ENCODE data around the gene NIF3L1. TPM values are rescaled to one million over a fixed set of nuclear protein-coding genes. Genes with fewer than 3 reads are reported as not detected.

NIF3L1 gene
- total and polyA plus RNA-seq, 2 of the 13 experiments (the other 11 are each of a cell fraction or from before 2014, with no cell fraction given): 67.9 to 75.2 TPM

DNA sequence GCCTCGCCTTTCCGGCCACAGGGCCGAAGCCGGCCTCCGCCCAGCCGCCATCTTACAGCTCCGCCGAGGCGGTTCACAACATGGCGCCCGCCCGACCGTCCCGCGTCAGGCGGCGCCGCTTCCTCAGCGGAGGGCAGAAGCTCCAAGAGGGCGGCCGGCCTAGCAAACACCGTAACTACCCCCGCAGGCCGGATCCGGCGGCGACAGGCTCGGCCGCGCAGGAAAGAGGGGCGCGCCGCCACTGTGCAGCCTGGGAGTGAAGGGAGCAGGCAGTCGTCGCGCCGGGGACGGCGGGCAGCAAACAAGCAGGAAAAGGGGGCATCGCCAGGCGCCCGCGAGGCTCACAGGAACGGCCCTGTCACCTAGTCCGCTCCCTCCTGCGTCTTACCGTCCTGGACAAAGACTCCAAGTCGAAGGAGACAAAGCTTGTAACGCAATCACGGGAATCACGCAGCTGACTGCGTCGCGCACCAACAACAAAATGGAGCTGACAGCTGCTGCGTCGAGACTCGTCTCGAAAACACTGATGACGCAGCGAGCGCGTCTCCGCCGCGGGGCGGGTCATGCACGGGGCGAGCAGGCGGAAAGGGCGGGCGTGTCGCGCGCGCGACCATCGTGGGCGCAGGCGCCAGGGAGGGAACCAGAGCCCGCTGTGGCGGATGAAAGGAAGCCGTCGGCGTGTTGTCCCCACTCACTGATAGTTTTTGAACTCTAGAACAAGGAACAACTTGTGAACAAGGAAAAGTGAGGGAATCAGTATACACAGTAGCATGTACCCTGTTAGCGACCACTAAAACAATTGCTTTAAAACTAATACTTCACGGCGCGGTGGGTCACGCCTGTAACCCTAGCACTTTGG lies 24.8 kb upstream of the NIF3L1 start, which contains the start of gene CLK1 (continued):
- no peak for TF ChIP-seq HMGA1 (CRISPR knock-in tag; conservative IDR thresholded peaks at IDR 0.05)
- TF ChIP-seq ZC3H4 (CRISPR knock-in tag; IDR thresholded peaks at IDR 0.05; ENCODE audit: borderline replicate concordance): peak; percentile 82
- peak; percentile 89 for TF ChIP-seq ZNF777 (CRISPR knock-in tag; IDR thresholded peaks at IDR 0.05)
- TF ChIP-seq HOXA5 (CRISPR knock-in tag; IDR thresholded peaks at IDR 0.05): peak; percentile 98
- TF ChIP-seq, protein P1, sequence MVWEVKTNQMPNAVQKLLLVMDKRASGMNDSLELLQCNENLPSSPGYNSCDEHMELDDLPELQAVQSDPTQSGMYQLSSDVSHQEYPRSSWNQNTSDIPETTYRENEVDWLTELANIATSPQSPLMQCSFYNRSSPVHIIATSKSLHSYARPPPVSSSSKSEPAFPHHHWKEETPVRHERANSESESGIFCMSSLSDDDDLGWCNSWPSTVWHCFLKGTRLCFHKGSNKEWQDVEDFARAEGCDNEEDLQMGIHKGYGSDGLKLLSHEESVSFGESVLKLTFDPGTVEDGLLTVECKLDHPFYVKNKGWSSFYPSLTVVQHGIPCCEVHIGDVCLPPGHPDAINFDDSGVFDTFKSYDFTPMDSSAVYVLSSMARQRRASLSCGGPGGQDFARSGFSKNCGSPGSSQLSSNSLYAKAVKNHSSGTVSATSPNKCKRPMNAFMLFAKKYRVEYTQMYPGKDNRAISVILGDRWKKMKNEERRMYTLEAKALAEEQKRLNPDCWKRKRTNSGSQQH (CRISPR knock-in tag; IDR thresholded peaks at IDR 0.05; ENCODE audit: low read depth): peak; percentile 55; the same call in 1 of the 2 replicates
- TF ChIP-seq, protein P2, sequence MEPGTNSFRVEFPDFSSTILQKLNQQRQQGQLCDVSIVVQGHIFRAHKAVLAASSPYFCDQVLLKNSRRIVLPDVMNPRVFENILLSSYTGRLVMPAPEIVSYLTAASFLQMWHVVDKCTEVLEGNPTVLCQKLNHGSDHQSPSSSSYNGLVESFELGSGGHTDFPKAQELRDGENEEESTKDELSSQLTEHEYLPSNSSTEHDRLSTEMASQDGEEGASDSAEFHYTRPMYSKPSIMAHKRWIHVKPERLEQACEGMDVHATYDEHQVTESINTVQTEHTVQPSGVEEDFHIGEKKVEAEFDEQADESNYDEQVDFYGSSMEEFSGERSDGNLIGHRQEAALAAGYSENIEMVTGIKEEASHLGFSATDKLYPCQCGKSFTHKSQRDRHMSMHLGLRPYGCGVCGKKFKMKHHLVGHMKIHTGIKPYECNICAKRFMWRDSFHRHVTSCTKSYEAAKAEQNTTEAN (CRISPR knock-in tag; conservative IDR thresholded peaks at IDR 0.05): peak; percentile 94
- peak; percentile 72; the same call in 1 of the 2 replicates for TF ChIP-seq ZNF83 (CRISPR knock-in tag; IDR thresholded peaks at IDR 0.05; ENCODE audit: borderline replicate concordance)
- peak; percentile 78 for TF ChIP-seq SOX5 (CRISPR knock-in tag; IDR thresholded peaks at IDR 0.05; ENCODE audit: borderline replicate concordance)
- TF ChIP-seq MIXL1 (CRISPR knock-in tag; IDR thresholded peaks at IDR 0.05): 0 out of 2 replicates have a peak, but pooled peaks have one; percentile 39
- peak; percentile 35; the same call in 1 of the 2 replicates for TF ChIP-seq MIER2 (CRISPR knock-in tag; IDR thresholded peaks at IDR 0.05)
- peak; percentile 85; the same call in 1 of the 2 replicates for TF ChIP-seq NR2C2 (CRISPR knock-in tag; IDR thresholded peaks at IDR 0.05; ENCODE audit: borderline replicate concordance)
- TF ChIP-seq GFI1 (CRISPR knock-in tag; IDR thresholded peaks at IDR 0.05; ENCODE audit: borderline replicate concordance): peak; percentile 24; the same call in 1 of the 2 replicates
- TF ChIP-seq ZNF235 (CRISPR knock-in tag; IDR thresholded peaks at IDR 0.05; ENCODE audit: borderline replicate concordance): peak; percentile 58; the same call in 1 of the 2 replicates
- TF ChIP-seq HDAC6 (IDR thresholded peaks at IDR 0.05; ENCODE audit: low read depth, low read length): no peak
- peak; percentile 58; the same call in 1 of the 2 replicates for TF ChIP-seq NFYC (CRISPR knock-in tag; IDR thresholded peaks at IDR 0.05)
- peak; percentile 99 for TF ChIP-seq RBM39 (IDR thresholded peaks at IDR 0.05; ENCODE audit: low read depth, low read length, poor library complexity, severe bottlenecking)
- TF ChIP-seq ZMYM4 (CRISPR knock-in tag; IDR thresholded peaks at IDR 0.05): peak; percentile 94
- peak; percentile 78 for TF ChIP-seq ETV5 (CRISPR knock-in tag; IDR thresholded peaks at IDR 0.05; ENCODE audit: borderline replicate concordance)
- TF ChIP-seq ZNF256 (CRISPR knock-in tag; conservative IDR thresholded peaks at IDR 0.05): peak; percentile 95
- no peak for TF ChIP-seq SOX6 (IDR thresholded peaks at IDR 0.05)
- peak; percentile 87 for TF ChIP-seq SOX6 (CRISPR knock-in tag; IDR thresholded peaks at IDR 0.05)
- TF ChIP-seq GZF1 (CRISPR knock-in tag; IDR thresholded peaks at IDR 0.05): peak; percentile 69
- TF ChIP-seq GPN1 (CRISPR knock-in tag; IDR thresholded peaks at IDR 0.05; ENCODE audit: borderline replicate concordance): peak; percentile 42; the same call in 1 of the 2 replicates
- peak; percentile 92 for TF ChIP-seq ZSCAN29 (CRISPR knock-in tag; conservative IDR thresholded peaks at IDR 0.05)
- TF ChIP-seq ZNF446 (CRISPR knock-in tag; IDR thresholded peaks at IDR 0.05): peak; percentile 49
- peak; percentile 58 for TF ChIP-seq ONECUT2 (CRISPR knock-in tag; IDR thresholded peaks at IDR 0.05)
- TF ChIP-seq REL (CRISPR knock-in tag; conservative IDR thresholded peaks at IDR 0.05): peak; percentile 88; the same call in 1 of the 2 replicates
- TF ChIP-seq, protein P3, sequence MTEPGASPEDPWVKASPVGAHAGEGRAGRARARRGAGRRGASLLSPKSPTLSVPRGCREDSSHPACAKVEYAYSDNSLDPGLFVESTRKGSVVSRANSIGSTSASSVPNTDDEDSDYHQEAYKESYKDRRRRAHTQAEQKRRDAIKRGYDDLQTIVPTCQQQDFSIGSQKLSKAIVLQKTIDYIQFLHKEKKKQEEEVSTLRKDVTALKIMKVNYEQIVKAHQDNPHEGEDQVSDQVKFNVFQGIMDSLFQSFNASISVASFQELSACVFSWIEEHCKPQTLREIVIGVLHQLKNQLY (CRISPR knock-in tag; IDR thresholded peaks at IDR 0.05): peak; percentile 91
